Activated naive CD8-positive, alpha-beta T cell treated with anti-CD3 and anti-CD28 coated beads for 36 hours (primary cell): Measurements from ENCODE around the gene FARSA. TPM values are rescaled to one million over a fixed set of nuclear protein-coding genes. Genes with fewer than 3 reads are reported as not detected.
"Not testable (repeated sequence)": the region's sequence is repeated elsewhere in the genome, so short reads cannot be mapped to it uniquely, and the experiment has no call there.

Experiments
- DNase-seq: peaks from one replicate; pipeline ENCODE4 v3.0.0; 2021
- H3K27ac Mint-ChIP-seq: one replicate; pipeline ENCODE4 v1.8.0; 2022; ENCODE audit warnings: mild to moderate bottlenecking, moderate library complexity, mixed read lengths
- H3K27me3 Mint-ChIP-seq: one replicate; pipeline ENCODE4 v1.8.0; 2022; ENCODE audit warnings: mild to moderate bottlenecking, mixed read lengths
- H3K36me3 Mint-ChIP-seq: one replicate; pipeline ENCODE4 v1.8.0; 2021; ENCODE audit warnings: mild to moderate bottlenecking, mixed read lengths
- H3K4me1 Mint-ChIP-seq: one replicate; pipeline ENCODE4 v1.8.0; 2021; ENCODE audit warnings: mixed read lengths
- H3K4me3 Mint-ChIP-seq: one replicate; pipeline ENCODE4 v1.8.0; 2022; ENCODE audit warnings: mild to moderate bottlenecking, moderate library complexity, mixed read lengths
- H3K9me3 Mint-ChIP-seq: one replicate; pipeline ENCODE4 v1.8.0; 2022; ENCODE audit warnings: mixed read lengths
- total RNA-seq, 2 experiments: library from RNA; stranded (reverse); gene quantifications; one replicate each; pipeline ENCODE4 v1.2.3, GENCODE V29; 2021

FARSA gene
- total RNA-seq: 100 to 1,000 TPM; 166 to 167 TPM

DNA sequence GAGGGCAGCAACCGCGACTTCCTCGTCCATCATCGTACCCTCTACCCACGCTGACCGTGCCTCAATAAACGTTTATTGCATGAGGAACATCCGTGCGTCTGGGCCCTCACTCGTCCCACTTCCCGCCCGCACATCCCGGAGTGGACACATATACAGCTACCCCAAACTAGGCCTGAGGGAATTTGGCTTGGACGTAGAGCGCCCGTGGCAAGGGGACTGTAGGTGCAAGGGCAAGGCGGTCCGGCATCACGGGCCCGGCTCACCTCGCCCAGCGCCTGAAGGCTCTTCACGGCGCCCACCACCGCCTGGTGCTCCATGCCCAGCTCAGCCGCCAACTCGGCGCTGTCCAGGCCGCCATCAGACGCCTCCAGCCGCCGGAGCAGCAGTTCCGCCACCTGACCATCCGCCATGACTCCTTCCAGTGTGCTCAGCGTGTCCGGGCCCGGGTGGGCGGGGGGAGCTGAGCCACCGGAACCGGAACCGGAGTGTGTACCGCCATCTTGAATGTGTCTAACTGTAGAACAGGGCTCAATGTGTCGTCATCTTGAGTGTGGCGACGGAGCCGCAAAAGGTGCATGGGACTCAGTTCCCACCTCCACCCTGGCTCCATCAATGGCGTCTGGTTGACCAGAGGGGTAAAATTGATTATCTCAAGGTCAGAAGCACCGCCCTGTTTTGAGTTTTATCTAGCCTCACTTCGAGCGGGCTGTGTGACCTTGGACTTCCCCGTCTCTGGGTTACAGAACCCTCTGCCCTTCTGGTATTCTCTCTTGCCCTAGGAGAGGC, at the start of gene FARSA:
Gene FARSA, minus strand, starts transcription at position 425 of the 786 bp plus-strand sequence. Its CDS starts 15 bp downstream, at position 410.
- peaks cover 31% of the 10 kb centered on the region for H3K4me1 Mint-ChIP-seq

DNA sequence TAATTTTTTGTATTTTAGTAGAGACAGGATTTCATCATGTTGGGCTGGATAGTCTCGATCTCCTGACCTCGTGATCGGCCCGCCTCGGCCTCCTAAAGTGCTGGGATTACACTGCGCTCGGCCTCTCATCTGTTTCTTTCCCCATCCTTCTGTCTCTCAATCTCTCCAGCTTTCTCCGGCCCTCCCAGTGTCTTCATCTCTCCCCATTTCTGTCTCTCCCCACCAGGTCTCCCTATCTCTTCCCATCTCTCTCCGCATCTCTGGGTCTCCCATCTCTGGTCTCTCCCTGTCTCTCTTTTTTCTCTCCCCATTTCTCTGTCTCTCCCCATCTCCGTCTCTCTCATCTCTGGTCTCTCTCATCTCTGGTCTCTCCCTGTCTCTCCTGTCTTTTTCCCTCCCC, 49.6 kb upstream of the FARSA start:
- no peak for DNase-seq
- H3K27ac Mint-ChIP-seq: no peak overlapping the region
- peaks cover 6% of the 10 kb centered on the region for H3K27me3 Mint-ChIP-seq
- no peak overlapping the region for H3K4me3 Mint-ChIP-seq
- no peaks in the 10 kb centered on the region for H3K4me1 Mint-ChIP-seq
- H3K9me3 Mint-ChIP-seq: no peaks in the 10 kb centered on the region
- H3K36me3 Mint-ChIP-seq: no peaks in the 10 kb centered on the region

More for the DNA sequence above, at the start of gene FARSA:
- peak within 1 kb of the TSS; percentile 96 for H3K4me3 Mint-ChIP-seq
- peak within 1 kb of the TSS; percentile 86 for H3K27ac Mint-ChIP-seq
- DNase-seq: peak; percentile 84
- peaks cover 21% of the 10 kb centered on the region for H3K36me3 Mint-ChIP-seq
- no peaks in the 10 kb centered on the region for H3K27me3 Mint-ChIP-seq
- no peaks in the 10 kb centered on the region for H3K9me3 Mint-ChIP-seq

DNA sequence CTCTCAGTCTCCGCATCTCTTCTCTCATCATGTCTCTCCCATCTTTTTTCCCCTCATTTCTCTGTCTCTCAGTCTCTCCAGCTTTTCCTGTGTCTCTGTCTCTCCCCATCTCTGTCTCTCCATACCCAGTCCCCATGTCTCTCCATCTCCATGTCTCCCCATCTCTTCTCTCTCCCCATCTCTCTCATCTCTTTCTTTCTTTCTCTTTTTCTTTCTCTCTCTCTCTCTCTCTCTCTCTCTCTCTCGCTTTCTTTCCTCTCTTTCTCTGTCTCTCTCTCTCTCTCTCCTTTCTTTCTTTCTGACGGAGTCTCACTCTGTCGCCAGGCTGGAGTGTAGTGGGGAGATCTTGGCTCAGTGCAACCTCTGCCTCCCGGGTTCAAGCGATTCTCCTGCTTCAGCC, 49.1 kb upstream of the FARSA start:
- H3K4me1 Mint-ChIP-seq: no peaks in the 10 kb centered on the region

DNA sequence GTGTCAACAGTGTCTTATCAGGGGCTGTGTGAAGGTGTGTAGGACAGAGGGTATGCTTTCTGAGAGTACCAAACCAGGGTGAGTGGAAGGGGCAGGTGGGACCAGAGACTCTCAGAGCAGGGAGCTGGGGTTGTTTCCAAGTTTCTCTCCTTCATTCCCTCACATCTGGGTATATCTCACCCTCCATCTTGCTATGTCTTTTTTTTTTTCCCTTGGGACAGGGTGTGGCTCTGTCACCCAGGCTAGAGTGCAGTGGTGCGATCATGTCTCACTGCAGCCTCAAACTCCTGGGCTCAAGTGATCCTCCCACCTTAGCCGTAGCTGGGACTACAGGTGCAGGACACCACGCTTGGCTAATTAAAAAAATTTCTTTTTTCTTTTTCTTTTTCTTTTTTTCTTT, 46.5 kb upstream of the FARSA start:
- H3K36me3 Mint-ChIP-seq: no peaks in the 10 kb centered on the region
- no peak overlapping the region for H3K27ac Mint-ChIP-seq
- no peaks in the 10 kb centered on the region for H3K9me3 Mint-ChIP-seq
- no peak overlapping the region for H3K4me3 Mint-ChIP-seq
- H3K27me3 Mint-ChIP-seq: peaks cover 17% of the 10 kb centered on the region
- DNase-seq: no peak
- H3K4me1 Mint-ChIP-seq: no peaks in the 10 kb centered on the region

More for the DNA sequence above, 49.1 kb upstream of the FARSA start:
- peaks cover 10% of the 10 kb centered on the region for H3K27me3 Mint-ChIP-seq
- no peak overlapping the region for H3K4me3 Mint-ChIP-seq
- H3K36me3 Mint-ChIP-seq: no peaks in the 10 kb centered on the region
- no peak overlapping the region for H3K27ac Mint-ChIP-seq
- no peaks in the 10 kb centered on the region for H3K9me3 Mint-ChIP-seq
- no peak for DNase-seq

DNA sequence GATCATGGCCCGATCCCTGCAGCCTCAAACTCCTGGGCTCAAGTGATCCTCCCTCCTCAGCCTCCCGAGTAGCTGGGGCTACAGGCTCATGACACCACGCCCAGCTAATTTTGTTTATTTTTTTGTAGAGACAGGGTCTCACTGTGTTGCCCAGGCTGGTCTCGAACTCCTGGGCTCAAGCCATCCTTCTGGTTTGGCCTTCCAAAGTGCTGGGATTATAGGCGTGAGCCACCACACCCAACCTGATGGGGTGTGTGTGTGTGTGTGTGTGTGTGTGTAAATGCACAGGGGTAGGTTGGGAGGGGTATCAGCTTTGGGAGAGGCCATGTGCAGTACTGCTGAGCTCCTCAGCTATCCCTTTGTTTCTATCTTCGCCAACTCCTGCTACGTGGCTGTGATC, 42.6 kb upstream of the FARSA start:
- peaks cover 17% of the 10 kb centered on the region for H3K27me3 Mint-ChIP-seq
- not testable (repeated sequence) for H3K27ac Mint-ChIP-seq, DNase-seq, H3K9me3 Mint-ChIP-seq, H3K36me3 Mint-ChIP-seq, H3K4me1 Mint-ChIP-seq, H3K4me3 Mint-ChIP-seq

DNA sequence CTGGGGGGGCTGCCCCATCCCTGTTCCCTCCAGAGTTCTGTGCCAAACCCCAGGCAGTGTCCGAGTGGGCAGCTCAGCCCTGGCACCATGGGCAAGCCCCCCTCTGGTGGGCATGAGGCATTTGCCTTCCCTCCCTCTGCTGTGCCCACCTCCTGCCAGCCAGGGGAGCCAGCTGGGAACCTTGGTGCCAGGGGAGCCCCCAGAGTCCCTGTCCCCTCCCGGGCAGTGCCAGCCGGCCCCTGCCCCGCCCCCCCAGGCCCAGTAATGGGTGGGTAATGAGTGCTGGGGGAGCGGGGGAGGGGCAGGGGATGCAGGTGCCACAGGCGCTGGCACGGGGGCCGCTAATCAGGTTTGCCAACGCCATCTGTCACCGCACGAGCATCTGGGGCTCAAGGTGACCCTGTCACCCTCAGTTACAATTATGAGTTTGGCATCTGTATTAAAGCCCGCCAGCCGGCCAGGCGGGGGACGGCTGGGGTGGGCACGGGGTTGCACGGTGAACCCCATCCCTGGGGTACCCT, 41.8 kb upstream of the FARSA start:
- Mint-ChIP-seq H3K27me3 (peaks cover 17% of the 10 kb centered on the region), H3K36me3 (no peaks in the 10 kb centered on the region), H3K27ac (no peak overlapping the region), H3K4me1 (peaks cover under 1% of the 10 kb centered on the region), H3K9me3 (no peaks in the 10 kb centered on the region), H3K4me3 (no peak overlapping the region)
- DNase-seq: no peak

DNA sequence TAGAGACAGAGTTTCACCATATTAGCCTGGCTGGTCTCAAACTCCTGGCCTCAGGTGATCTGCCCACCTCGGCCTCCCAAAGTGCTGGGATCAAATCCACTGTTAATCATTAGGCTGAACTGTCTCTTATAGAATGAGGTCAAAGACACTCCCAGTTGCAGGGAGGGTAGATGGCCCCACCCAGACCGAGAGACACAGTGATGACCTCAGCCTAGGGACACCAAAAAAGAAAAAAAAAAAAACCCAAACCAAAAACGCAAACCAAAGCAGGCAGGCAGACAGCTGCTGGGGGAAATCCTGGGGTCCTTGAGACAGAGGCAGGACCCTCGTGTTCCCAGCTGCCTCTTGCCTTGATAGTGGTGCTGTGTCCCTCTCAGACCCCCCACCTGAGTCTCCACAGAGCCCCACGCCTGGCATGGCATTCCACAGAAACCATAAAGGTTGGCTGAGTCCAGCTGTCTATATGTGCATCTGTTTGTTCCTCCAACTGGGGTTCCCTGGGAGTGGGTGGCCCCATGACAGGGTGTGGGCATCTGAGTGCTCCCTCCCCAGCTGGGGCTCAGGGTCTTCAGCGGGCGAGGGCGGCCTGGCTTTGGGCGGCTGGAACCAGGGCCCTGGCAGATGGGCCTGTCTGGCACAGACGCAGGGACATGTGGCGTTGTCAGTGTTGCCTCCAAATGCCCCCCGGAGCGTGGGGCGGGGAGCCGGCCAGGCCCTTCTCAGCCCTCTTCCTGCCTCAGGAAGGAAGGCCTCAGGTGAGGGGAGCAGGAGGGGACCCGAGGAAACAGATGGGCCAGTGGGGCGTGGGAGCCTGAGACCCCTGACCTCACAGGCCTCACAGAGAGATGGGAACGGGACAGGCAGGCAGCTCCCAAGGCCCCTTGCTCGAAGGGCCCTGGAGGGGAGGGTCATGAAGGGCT, 41.0 kb upstream of the FARSA start:
- DNase-seq: no peak
- no peaks in the 10 kb centered on the region for H3K9me3 Mint-ChIP-seq
- H3K27me3 Mint-ChIP-seq: peaks cover 17% of the 10 kb centered on the region
- H3K4me1 Mint-ChIP-seq: peaks cover 4% of the 10 kb centered on the region
- H3K36me3 Mint-ChIP-seq: no peaks in the 10 kb centered on the region
- H3K27ac Mint-ChIP-seq: no peak overlapping the region
- no peak overlapping the region for H3K4me3 Mint-ChIP-seq

DNA sequence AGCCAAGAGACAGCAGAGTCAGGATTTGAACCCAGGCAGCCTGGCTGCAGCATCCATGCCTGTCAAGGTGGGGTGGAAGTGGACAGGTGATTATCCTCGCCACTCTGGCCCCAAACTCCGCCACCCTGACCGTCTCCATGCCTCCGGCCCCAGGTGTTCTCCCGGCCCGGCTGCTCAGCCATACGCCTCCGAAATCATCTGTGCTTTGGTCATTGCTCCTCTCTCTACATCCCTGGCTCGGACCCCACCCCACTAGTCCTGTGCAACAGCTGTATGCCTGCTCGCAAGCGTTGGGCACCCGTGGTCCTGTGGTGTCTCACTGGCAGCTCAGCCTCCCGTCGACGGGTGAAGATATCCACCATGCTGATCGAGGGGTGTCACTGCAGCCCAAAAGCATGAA, 39.7 kb upstream of the FARSA start:
- H3K4me1 Mint-ChIP-seq: peaks cover 4% of the 10 kb centered on the region

DNA sequence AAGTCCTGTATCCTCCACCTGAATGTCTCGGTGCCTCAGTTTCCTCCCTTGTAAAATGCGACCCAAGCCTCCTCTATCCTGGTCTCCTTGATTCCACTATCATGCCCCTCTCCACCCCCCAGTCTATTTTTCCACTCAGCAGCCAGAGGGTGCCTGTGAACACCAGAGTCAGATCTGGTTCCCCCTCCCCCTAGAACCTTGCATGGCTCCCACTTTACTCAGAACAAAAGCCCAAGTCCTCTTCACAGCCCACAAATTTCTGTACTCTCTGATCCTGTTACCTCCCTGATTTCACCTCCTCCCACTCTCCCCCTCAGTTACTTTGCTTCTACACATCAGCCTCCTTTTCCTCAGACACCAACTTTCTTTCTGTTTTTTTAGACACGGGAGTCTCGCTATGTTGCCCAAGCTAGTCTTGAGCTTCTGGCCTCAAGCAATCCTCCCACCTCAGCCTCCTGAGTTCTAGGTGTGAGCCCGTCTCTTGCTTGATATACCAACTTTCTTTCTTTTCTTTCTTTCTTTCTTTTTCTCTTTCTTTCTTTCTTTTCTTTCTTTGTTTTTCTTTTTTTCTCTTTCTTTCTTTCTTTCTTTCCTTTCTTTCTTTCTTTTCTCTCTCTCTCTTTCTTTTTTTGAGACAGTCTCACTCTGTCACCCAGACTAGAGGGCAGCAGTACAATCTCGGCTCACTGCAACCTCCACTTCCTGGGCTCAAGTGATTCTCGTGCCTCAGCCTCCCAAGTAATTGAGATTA, 36.7 kb upstream of the FARSA start:
- Mint-ChIP-seq H3K27me3 (no peaks in the 10 kb centered on the region), H3K36me3 (no peaks in the 10 kb centered on the region), H3K4me1 (peaks cover 6% of the 10 kb centered on the region), H3K9me3 (no peaks in the 10 kb centered on the region), H3K4me3 (no peak overlapping the region), H3K27ac (peak overlapping the region; percentile 39)
- no peak for DNase-seq

More for the DNA sequence above, 39.7 kb upstream of the FARSA start:
- no peak for DNase-seq
- Mint-ChIP-seq H3K27me3 (peaks cover 16% of the 10 kb centered on the region), H3K4me3 (no peak overlapping the region), H3K27ac (no peak overlapping the region), H3K9me3 (no peaks in the 10 kb centered on the region), H3K36me3 (no peaks in the 10 kb centered on the region)

DNA sequence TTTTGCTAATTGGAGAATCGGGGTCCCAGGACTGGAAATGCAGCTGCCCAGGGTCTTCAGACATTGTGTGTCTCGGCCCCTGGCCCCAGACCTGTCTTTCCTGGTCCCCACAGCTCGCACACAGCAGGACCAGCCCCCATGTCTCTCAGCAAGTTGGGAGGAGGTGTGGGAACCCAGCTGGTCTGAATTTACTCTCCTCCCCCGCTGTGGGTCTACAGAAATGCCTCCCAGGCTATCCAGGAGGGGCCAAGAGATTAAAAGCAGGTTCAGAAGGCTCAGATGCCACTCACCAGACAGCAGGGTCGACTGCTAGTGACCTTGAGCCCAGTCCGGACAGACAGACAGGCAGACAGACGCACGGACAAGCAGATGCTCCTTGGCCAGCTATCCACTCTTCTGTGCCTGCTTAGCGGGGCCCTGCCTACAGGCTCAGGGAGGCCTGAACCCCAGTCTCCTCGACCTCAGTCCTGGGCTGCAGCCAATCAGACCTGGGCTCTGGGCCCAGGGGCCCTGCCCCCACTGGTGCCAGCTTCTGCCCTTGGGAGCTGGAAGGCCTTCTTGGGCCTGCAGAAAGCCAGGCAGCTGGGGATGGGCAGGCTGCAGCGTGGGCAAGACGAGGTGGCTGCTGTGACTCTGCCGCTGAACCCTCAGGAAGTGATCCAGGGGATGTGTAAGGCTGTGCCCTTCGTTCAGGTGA, 35.9 kb upstream of the FARSA start, which contains the start of gene DAND5:
Gene DAND5, plus strand, starts transcription at position 285 of the 697 bp plus-strand sequence. Its CDS starts 85 bp downstream, at position 370.
- H3K4me3 Mint-ChIP-seq: no peak within 1 kb of the TSS
- no peaks in the 10 kb centered on the region for H3K27me3 Mint-ChIP-seq
- no peaks in the 10 kb centered on the region for H3K9me3 Mint-ChIP-seq
- H3K27ac Mint-ChIP-seq: peak within 1 kb of the TSS; percentile 39
- peaks cover 10% of the 10 kb centered on the region for H3K4me1 Mint-ChIP-seq
- no peak for DNase-seq
- H3K36me3 Mint-ChIP-seq: no peaks in the 10 kb centered on the region

DNA sequence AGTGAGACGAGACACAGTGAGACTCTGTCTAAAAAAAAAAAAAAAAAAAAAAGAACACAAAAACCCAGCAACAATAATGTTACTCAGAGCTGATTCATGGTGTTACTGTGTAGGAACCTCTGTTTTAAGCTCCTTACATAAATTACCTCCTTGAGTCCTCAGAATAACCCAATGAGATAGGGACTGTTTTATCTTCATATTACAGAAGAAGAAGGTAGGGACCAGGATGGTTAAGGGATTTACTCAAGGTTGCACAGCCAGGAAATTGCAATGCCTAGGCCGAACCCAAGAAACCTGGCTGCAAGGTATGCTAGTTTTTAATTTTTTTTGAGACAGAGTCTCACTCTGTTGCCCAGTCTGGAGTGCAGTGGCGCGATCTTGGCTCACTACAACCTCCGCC, 34.4 kb upstream of the FARSA start:
- Mint-ChIP-seq H3K27ac (no peak overlapping the region), H3K4me3 (no peak overlapping the region), H3K9me3 (no peaks in the 10 kb centered on the region), H3K36me3 (no peaks in the 10 kb centered on the region), H3K27me3 (no peaks in the 10 kb centered on the region), H3K4me1 (peaks cover 10% of the 10 kb centered on the region)
- DNase-seq: no peak

DNA sequence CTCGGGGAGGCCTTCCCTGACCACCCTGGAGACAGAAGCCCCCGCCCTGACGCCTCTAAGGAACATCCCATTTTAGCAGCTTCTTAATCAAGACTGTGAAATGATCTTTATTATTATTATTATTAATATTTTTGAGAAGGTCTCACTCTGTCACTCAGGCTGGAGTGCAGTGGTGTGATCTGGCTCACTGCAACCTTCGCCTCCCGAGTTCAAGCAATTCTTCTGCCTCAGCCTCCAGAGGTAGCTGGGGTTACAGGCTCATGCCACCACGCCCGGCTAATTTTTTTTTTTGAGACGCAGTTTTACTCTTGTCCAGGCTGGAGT, 32.3 kb upstream of the FARSA start:
- peak overlapping the region; percentile 44 for H3K4me3 Mint-ChIP-seq
- H3K27me3 Mint-ChIP-seq: no peaks in the 10 kb centered on the region
- no peaks in the 10 kb centered on the region for H3K36me3 Mint-ChIP-seq
- H3K9me3 Mint-ChIP-seq: no peaks in the 10 kb centered on the region
- DNase-seq: no peak
- no peak overlapping the region for H3K27ac Mint-ChIP-seq
- H3K4me1 Mint-ChIP-seq: peaks cover 10% of the 10 kb centered on the region

DNA sequence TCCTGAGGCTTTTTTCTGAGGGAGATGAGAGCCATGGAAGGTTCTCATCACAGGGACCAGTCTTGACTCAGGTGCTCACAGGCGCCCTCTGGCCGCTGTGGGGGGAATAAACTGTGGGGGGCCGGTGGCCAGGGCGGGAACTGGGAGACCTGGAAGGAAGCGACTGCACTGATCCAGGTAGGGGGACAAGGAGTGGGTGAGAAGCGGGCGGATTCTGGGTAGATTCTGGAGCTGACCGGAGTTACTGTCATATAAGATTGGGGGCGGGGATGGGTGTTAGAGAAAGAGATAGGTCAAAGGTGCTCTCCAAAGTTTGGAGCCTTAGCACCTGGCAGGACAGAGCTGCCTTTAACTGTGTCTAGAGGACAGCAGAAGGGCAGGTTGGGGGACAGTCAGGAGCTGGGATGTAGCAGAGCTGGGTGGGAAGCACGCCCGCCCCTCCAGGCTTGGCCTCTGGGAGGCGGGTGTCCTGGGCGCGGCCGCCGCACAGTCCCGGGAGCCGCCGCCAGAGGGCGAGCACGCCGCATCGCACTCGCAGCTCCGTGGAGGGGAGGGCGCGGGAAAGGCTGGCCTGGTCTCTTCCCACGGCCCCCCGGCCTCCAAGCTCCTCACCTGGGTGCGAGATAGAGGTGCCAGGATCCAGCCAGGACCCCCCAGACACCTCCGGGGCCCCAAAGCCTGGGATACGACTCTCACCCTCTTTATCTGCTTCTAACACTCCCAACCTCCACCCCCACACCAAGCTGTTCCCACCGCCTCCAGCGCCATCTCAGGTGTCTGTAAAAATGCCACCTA, 31.7 kb upstream of the FARSA start:
- H3K27me3 Mint-ChIP-seq: no peaks in the 10 kb centered on the region
- peak overlapping the region; percentile 80 for H3K4me3 Mint-ChIP-seq
- peak; percentile 88 for DNase-seq
- H3K9me3 Mint-ChIP-seq: no peaks in the 10 kb centered on the region
- no peaks in the 10 kb centered on the region for H3K36me3 Mint-ChIP-seq
- peak overlapping the region; percentile 78 for H3K27ac Mint-ChIP-seq
- H3K4me1 Mint-ChIP-seq: peaks cover 9% of the 10 kb centered on the region
